GM03348 (cell line): Measurements from ENCODE around the gene IAH1.
A peak's percentile ranks its signal among the peaks of the same experiment; 100 is the strongest.
"Not testable (repeated sequence)": the region's sequence is repeated elsewhere in the genome, so short reads cannot be mapped to it uniquely, and the experiment has no call there.

ENCODE experiments used
- DNase-seq: peaks from one replicate; pipeline ENCODE4 v3.0.0; 2012; ENCODE audit warnings: low spot score

The IAH1 gene

DNA sequence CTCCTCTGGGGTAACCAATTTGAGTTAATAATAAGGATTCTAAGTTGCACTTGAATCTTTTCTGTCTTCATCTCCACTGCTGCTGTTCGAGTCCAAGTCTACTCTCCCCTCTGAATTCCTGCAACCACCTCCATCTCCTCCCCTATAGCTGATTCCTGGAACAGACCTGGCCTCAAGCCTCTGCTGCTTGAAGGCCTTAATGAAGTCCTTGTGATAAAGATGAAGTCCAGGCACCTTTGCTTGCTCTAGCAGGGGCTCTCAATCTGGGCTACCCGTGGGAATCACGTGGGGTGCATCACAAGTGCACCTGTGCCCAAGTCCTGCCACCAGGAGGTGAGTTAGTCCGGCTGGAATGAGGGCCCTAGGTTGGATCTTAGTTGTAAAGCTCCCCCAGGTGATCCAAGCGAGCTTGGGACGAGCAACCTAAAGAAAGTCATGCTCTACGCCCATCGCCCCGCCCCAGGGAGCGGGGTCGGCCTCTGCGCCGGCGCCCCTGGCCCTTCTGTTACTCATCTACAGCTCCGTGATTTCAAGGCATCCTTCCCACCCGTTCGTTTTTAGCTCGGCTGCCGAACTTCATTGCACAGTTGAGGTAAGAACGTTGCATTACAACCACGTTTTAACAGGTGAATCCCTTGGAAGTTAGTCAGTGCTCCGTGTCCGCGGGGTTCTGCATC is 905 bp upstream of the IAH1 start:
- no peak for DNase-seq

DNA sequence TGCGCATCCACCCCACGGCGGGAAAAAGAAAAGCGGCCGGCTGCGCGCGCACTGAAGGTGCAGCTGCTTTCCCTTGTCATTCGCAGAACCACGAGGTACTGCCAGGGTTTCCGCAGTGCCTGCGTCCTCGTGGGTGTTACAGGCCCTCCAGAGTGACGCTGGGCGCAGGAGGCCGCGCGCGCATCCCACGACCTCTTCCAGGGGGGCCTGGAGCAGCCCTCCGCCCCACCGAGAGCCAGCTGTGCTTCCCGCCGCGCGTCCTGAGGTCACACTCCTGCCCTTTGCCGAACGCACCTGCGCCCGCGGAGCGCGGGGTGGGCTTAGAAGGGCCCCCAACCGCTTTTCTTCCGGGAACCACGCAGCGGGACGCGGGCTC is 378 bp upstream of the IAH1 start:
- peak; percentile 56 for DNase-seq

DNA sequence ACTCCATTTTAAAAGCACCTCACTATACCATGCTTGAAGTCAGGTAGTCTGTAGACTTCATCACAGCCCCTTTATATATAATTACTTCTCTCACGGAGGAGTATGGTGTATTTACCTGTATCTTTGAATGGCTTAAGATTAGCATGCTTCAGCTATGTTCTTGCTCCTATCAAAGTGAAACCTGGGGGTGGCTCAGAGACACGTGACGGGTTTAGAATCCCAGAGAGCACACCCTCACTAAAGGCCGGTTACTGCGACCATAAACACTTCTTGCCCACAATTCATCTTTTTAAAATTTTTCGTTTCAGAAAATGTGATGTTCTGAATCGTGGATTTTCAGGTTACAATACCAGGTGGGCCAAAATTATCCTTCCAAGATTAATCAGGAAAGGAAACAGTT is 3.6 kb downstream of the IAH1 start:
- DNase-seq = no peak

GRCh38 chr2:9478526-9478925 is 4.2 kb downstream of the IAH1 start:
- no peak for DNase-seq

GRCh38 chr2:9480157-9480556 is 5.8 kb downstream of the IAH1 start:
- no peak for DNase-seq

DNA sequence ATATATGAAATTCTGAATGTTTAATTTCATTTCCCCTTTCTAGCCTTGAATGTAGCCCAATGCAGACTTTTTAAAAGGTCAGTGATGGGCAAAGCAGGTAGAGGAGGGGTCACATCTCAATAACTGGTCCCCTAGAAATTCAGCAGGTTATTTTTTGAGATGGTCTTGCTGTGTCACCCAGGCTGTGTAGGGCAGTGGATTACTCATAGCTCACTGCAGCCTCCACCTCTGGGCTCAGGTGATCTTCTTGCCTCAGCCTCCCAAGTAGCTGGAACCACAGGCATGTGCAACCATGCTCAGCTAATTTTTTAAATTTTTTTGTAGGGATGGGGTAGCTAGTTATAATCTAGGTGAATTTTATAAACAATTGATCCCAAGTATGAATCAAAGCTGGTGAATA is 8.8 kb downstream of the IAH1 start:
- no peak for DNase-seq

- DNase-seq = no peak
These were observed 10.2 kb downstream of the IAH1 start for GRCh38 chr2:9484533-9484932.

- peak; percentile 63 for DNase-seq
These were observed 14.5 kb downstream of the IAH1 start for GRCh38 chr2:9488583-9489547.

GRCh38 chr2:9490789-9491188 is 16.4 kb downstream of the IAH1 start:
- DNase-seq = no peak

DNA sequence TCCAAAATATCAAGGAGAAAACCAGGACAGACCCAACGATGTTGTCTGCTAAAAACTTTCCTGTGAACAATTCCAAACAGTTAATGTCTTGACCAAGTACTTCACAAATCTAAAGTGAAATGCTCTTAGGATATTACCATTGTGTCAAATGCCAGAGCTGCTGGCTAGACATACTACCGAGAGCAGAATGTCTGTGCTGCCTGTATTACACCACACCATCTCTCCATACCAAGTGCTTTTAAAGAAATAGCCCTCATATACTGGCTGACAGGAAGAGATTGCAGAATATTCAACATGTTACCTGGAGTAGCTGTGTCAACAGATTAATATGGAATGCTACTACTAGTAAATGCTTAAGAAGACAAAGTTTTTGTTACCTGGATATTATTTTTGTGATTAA is 18.6 kb downstream of the IAH1 start:
- no peak for DNase-seq

DNA sequence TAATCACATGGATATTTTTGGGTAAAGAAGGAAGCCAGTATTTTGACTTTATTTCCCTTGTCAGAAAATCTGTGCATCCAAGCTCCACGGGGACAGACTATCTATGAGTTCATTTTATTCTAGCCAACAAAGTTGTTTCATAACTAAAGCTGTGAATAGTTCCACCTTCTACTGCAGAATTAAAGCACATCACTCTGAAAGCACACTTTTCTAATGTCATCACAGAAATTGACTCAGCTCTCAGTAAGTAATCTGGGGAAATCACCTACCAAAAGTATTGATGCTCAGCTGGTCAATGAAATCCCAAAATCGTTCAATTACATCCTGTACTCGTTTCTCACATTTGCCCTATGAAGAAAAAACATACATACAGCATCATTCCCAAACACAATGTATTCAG is 19.1 kb downstream of the IAH1 start:
- no peak for DNase-seq

DNA sequence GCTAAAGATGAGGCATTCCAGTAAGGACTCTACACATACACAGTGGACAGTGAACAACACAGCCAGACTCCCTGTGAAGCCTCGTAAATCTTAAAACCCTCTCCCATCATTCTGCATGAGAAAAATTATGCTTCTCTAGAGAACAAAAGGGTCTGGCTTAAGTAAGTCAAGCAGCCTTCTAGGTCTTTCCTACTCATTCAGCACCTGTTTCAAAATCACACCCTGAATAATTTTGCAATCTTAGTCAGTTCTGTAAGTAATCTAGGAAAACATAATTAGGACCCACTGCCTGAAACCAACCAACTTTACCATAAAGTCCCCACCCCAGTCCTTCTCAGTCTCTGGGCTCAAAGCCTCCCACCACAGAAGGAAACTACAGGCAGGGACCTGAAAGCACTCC is 19.7 kb downstream of the IAH1 start:
- no peak for DNase-seq

DNA sequence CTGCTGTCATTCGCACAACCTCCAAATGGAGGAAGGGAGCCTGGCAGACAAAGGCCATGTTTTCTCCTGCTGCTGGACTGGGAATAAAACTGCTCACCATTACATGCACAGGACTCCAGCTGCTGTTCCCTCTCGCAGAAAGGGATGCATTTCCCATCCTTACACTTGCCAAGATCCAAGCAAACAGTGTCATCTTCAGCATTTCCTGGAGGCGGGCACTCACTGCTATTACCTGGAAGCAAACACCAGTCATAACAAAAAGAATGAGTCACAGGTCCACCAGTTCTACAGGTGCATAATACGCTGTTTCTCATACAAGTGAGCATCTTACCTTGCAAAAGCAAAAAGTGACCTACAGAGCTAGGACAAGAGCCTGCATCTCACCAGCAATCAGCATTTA is 22.7 kb downstream of the IAH1 start:
- no peak for DNase-seq

GRCh38 chr2:9498210-9498609 is 23.9 kb downstream of the IAH1 start:
- no peak for DNase-seq

- DNase-seq = no peak
These were observed 34.6 kb downstream of the IAH1 start for GRCh38 chr2:9508931-9509330.

- not testable (repeated sequence) for DNase-seq
These were observed 39.6 kb downstream of the IAH1 start for GRCh38 chr2:9513946-9514345.

- DNase-seq = no peak
These were observed 42.9 kb downstream of the IAH1 start for GRCh38 chr2:9517118-9517782.

DNA sequence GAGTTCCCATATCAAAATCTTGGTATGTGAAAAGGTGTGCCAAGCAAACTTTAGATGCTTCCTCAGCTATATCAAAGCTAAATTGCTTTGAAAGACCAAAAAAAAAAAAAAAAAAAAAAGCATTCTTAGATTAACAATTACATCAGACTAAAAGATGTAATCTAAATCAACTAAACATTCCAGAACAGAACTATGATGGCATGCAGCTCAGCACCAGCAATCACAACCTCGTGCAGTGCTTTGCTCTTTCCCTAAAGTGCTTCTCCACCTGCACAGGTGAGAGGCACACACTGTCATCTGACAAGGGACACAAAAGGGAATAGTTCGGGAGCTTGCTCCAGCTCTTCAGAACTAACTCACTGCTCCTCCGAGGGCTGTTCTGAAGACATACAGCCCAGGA is 43.8 kb downstream of the IAH1 start:
- no peak for DNase-seq

DNA sequence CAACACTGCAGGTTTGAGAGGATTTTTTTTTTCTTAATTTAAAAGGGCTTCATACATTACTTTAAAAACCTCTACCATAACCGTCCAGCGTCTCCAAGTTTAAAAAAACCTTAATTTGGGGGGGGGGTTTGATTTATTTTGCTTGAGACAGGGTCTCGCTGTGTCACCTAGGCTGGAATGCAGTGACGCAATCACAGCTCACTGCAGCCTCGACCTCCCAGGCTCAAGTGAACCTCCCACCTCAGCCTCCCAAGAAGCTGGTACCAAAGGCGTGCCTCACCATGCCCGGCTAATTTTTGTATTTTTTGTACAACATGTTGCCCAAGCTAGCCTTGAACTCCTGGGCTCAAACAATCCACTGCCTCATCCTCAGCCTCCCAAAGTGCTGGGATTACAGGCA is 44.4 kb downstream of the IAH1 start:
- no peak for DNase-seq

DNA sequence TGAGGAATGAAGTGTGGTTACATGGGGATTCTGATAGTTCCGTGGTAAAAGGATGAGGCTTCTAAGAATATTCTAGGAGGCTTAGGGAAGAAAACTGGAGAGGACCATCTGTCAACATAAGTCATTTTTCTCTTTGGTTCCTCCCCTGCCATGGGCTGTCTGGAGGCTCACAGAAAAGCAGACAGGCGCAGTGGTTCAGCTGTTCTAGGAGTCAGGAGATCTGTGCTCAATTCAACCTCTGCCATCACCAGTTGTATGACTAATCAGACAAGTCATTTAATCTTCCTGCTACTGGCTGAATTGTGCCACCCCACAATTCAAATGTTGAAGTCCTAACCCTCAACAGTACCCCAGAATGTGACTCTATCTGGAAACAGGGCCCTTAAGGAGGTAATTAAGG is 44.9 kb downstream of the IAH1 start:
- DNase-seq = no peak

DNA sequence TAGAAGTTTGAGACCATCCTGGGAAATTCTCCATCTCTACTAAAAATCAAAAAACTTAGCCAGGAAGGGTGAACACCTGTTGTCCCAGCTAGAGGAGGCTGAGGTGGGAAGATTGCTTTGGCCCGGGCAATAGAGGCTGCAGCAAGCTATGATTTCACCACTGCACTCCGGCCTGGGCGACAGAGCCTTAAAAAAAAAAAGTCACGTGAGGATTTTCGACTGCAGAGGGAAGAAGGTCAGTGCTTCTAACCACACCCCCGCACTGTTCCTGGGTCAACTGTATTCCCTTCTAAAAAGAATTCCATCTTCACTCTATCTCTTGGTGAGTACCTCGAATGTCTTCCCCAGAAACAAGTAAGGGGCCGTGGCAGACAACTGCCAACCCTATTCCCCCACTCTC is 49.9 kb downstream of the IAH1 start:
- no peak for DNase-seq

DNA sequence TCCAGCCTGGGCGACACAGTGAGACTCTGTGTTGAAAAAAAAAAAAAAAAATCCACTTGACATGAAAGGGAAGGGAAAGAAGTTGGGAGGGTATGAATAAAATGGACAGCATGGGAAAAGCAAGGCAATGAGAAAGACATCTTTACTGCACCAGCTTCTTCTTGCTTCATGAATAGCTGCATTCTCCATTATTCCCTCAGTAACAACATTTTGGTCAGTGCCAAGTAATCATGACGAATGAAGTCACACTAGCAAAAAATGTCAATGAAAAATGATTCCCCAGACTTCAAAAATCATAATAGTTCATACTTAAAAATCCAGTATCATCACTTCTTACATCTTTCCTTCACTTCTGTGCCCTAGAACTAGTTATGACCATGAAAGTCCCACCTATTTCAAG is 50.9 kb downstream of the IAH1 start:
- DNase-seq = no peak
